Osteoblast (primary cell): Measurements from ENCODE around the gene ZNF492. TPM values are rescaled to one million over a fixed set of nuclear protein-coding genes. Genes with fewer than 3 reads are reported as not detected.
"Not testable (repeated sequence)": the region's sequence is repeated elsewhere in the genome, so short reads cannot be mapped to it uniquely, and the experiment has no call there.

Source experiments
- DNase-seq: peaks from one replicate; pipeline ENCODE4 v3.0.0; 2011; ENCODE audit warnings: low spot score, mixed read lengths; ENCODE audit not compliant: insufficient read length; ENCODE audit errors: missing footprints
- H2AFZ ChIP-seq: 2 replicates; pipeline ENCODE4 v1.6.0; 2011; ENCODE audit warnings: mild to moderate bottlenecking, low read length
- H3K27ac ChIP-seq: 2 replicates; pipeline ENCODE4 v1.5.1; 2011; ENCODE audit warnings: mild to moderate bottlenecking, low read depth, low read length, moderate library complexity
- H3K27me3 ChIP-seq: 2 replicates; pipeline ENCODE4 v1.6.0; 2012; ENCODE audit warnings: mild to moderate bottlenecking, control low read depth, inconsistent platforms, low read length, moderate library complexity; ENCODE audit not compliant: insufficient read depth
- H3K36me3 ChIP-seq: 2 replicates; pipeline ENCODE4 v1.5.1; 2011; ENCODE audit warnings: mild to moderate bottlenecking, low read length, control low read depth, moderate library complexity; ENCODE audit not compliant: insufficient read depth
- H3K4me1 ChIP-seq: 2 replicates; pipeline ENCODE4 v1.5.1; 2011; ENCODE audit warnings: mild to moderate bottlenecking, low read length, control low read depth, moderate library complexity; ENCODE audit not compliant: insufficient read depth
- H3K4me2 ChIP-seq: 2 replicates; pipeline ENCODE4 v1.6.0; 2011; ENCODE audit warnings: mild to moderate bottlenecking, low read length; ENCODE audit not compliant: insufficient read depth
- H3K4me3 ChIP-seq: fragments of 200-600 bp; sonication (generic); 3 replicates; pipeline ENCODE4 v1.5.1; 2012; ENCODE audit warnings: mild to moderate bottlenecking, low read length, inconsistent platforms; ENCODE audit not compliant: insufficient read depth
- H3K79me2 ChIP-seq: 2 replicates; pipeline ENCODE4 v1.6.0; 2012; ENCODE audit warnings: mild to moderate bottlenecking, low read length, control low read depth, inconsistent platforms; ENCODE audit not compliant: insufficient read depth
- H3K9me3 ChIP-seq: 2 replicates; pipeline ENCODE4 v1.5.1; 2011; ENCODE audit warnings: low read depth, low read length, control low read depth
- H4K20me1 ChIP-seq: 2 replicates; pipeline ENCODE4 v1.6.0; 2012; ENCODE audit warnings: mild to moderate bottlenecking, low read length, control low read depth; ENCODE audit not compliant: insufficient read depth
- CTCF ChIP-seq: IDR thresholded peaks from 2 replicates; pipeline ENCODE4 v1.5.1; 2011; ENCODE audit warnings: mild to moderate bottlenecking, low read depth, low read length, moderate library complexity; ENCODE audit errors: extremely low read depth
- total RNA-seq: library from RNA; depleted of rRNA; stranded (reverse); fragments of >200 nt; gene quantifications from 2 replicates; pipeline ENCODE4 v1.2.3, GENCODE V29; 2012

The ZNF492 gene
- 0.29 and 0.36 TPM in 2 replicates for total RNA-seq

DNA sequence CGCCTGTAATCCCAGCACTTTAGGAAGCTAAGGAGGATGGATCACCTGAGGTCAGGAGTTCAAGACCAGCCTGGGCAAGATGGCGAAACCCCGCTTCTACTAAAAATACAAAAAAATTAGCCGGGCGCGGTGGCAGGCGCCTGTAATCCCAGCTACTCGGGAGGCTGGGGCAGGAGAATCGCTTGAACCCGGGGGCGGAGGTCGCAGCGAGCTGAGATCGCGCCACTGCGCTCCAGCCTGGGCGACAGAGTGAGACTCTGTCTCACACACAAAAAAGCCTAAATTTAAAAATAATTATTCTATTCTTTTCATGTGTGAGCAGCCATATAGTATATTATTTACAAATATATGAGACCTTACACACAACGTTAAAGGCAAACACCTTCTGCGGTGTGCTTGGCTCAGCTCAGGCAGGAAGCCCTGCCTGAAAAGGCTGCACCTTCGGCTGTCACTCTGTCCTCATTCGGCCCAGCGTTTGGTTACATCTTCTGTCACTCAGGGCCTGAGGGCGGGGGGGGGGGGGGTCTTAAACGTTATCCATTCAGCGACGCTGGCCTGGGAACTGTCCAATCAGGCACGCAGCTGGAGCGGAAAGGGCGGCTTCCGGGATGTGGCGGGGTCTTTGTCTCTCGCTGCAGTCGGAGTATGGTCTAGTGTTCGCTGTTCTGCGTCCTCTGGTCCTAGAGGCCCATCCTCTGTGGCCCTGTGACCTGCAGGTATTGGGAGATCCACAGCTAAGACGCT is at the start of gene ZNF492:
ZNF492 (plus strand) TSS at position 619 of the 744 bp plus-strand sequence. CDS start 19,076 bp downstream, outside the sequence.
- not testable (repeated sequence) for H3K9me3 ChIP-seq, H4K20me1 ChIP-seq, H3K79me2 ChIP-seq, H3K4me1 ChIP-seq, H3K36me3 ChIP-seq, H3K27me3 ChIP-seq
- H3K4me3 ChIP-seq: peak within 1 kb of the TSS; percentile 84
- H2AFZ ChIP-seq: peak within 1 kb of the TSS; percentile 99
- H3K27ac ChIP-seq: peak within 1 kb of the TSS; percentile 63
- peak; percentile 97 for DNase-seq
- peak within 1 kb of the TSS; percentile 81 for H3K4me2 ChIP-seq

GRCh38 chr19:22595422-22595821 is 38.7 kb upstream of the ZNF492 start:
- Histone ChIP-seq H3K27me3 (no peaks in the 10 kb centered on the region), H3K9me3 (peaks cover 7% of the 10 kb centered on the region), H3K79me2 (no peaks in the 10 kb centered on the region), H3K4me3 (no peak overlapping the region), H3K4me1 (no peaks in the 10 kb centered on the region), H2AFZ (no peak overlapping the region), H3K27ac (no peak overlapping the region), H3K4me2 (no peak overlapping the region), H3K36me3 (no peaks in the 10 kb centered on the region), H4K20me1 (no peaks in the 10 kb centered on the region)
- no peak for TF ChIP-seq CTCF
- no peak for DNase-seq

DNA sequence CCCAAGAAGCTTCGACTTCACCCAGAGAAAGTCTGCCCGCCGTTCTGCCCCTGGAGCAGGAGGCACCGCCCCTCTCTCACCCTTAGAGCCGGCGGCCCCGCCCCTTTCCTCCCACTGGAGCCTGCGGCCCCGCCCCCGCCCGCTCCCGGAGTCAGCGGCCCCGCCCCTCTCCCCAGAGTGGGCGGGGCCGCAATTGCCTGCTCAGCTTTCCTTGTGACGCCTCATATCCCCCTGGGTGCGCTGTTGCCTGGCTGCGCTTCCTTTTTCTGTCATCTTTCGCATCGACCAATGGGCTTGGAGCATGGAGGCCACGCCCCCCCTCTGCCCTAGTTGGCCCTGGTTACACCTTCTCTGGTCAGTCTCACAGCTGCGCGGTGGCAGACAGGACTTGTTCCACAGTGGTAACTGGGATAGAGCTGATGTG is 38.2 kb upstream of the ZNF492 start:
- TF ChIP-seq CTCF: no peak
- H3K4me3 ChIP-seq: no peak overlapping the region
- no peaks in the 10 kb centered on the region for H3K4me1 ChIP-seq
- no peak overlapping the region for H3K4me2 ChIP-seq
- H3K27ac ChIP-seq: no peak overlapping the region
- no peaks in the 10 kb centered on the region for H3K27me3 ChIP-seq
- peak; percentile 22 for DNase-seq
- peaks cover 7% of the 10 kb centered on the region for H3K9me3 ChIP-seq
- no peak overlapping the region for H2AFZ ChIP-seq
- H4K20me1 ChIP-seq: no peaks in the 10 kb centered on the region
- H3K36me3 ChIP-seq: no peaks in the 10 kb centered on the region
- no peaks in the 10 kb centered on the region for H3K79me2 ChIP-seq

- Histone ChIP-seq H4K20me1 (no peaks in the 10 kb centered on the region), H3K4me3 (no peak overlapping the region), H3K36me3 (no peaks in the 10 kb centered on the region), H3K27me3 (no peaks in the 10 kb centered on the region), H3K4me1 (no peaks in the 10 kb centered on the region), H3K9me3 (peaks cover 3% of the 10 kb centered on the region), H3K79me2 (no peaks in the 10 kb centered on the region), H2AFZ (no peak overlapping the region), H3K27ac (no peak overlapping the region), H3K4me2 (no peak overlapping the region)
- DNase-seq: peak; percentile 23
- no peak for TF ChIP-seq CTCF
These were observed 33.2 kb upstream of the ZNF492 start for GRCh38 chr19:22600690-22601648.
